MCF 10A (cell line): ENCODE measurements around the gene KCNC4. TPM values are rescaled to one million over a fixed set of nuclear protein-coding genes. Genes with fewer than 3 reads are reported as not detected.

Source experiments
- BruUV-seq: library from RNA; stranded (reverse); fragments of 400-500 nt; replicated peaks from 2 replicates; lab custom pipeline; 2021; lab: Mats Ljungman, UMichigan
- CTCF ChIA-PET: fragments of 300-600 bp; sonication (Branson Sonifier 250); formaldehyde crosslinking; extraction: SDS; loops from one replicate; lab custom pipeline; 2021; ENCODE audit warnings: antibody characterized with exemption, inconsistent platforms; lab: Yijun Ruan, JAX
- POLR2A ChIA-PET: fragments of 300-600, 350-650 bp; sonication (Branson Sonifier 250); formaldehyde crosslinking; extraction: SDS; loops from one replicate; lab custom pipeline; 2020; ENCODE audit warnings: antibody characterized with exemption, inconsistent platforms; lab: Yijun Ruan, JAX
- DNase-seq: peaks from one replicate; pipeline ENCODE4 v3.0.0-alpha.2; 2018; ENCODE audit not compliant: unreplicated experiment
- H3K27ac Mint-ChIP-seq: one replicate; pipeline ENCODE4 v1.8.0; 2022; ENCODE audit warnings: mild to moderate bottlenecking, low read depth, mixed read lengths; ENCODE audit not compliant: unreplicated experiment
- H3K27me3 Mint-ChIP-seq: one replicate; pipeline ENCODE4 v1.8.0; 2022; ENCODE audit warnings: mixed read lengths; ENCODE audit not compliant: insufficient read depth, unreplicated experiment
- H3K36me3 Mint-ChIP-seq: one replicate; pipeline ENCODE4 v1.8.0; 2022; ENCODE audit warnings: mild to moderate bottlenecking, moderate library complexity, mixed read lengths; ENCODE audit not compliant: insufficient read depth, unreplicated experiment
- H3K4me1 Mint-ChIP-seq: one replicate; pipeline ENCODE4 v1.8.0; 2022; ENCODE audit warnings: mixed read lengths; ENCODE audit not compliant: insufficient read depth, unreplicated experiment
- H3K4me3 Mint-ChIP-seq: one replicate; pipeline ENCODE4 v1.8.0; 2022; ENCODE audit warnings: mild to moderate bottlenecking, moderate library complexity, mixed read lengths; ENCODE audit not compliant: unreplicated experiment
- H3K9me3 Mint-ChIP-seq: one replicate; pipeline ENCODE4 v1.8.0; 2022; ENCODE audit warnings: mixed read lengths; ENCODE audit not compliant: unreplicated experiment
- CTCF ChIP-seq: fragments of 200-600 bp; IDR thresholded peaks from one replicate; pipeline ENCODE4 v1.8.0; 2022; ENCODE audit warnings: antibody characterized with exemption, mild to moderate bottlenecking; ENCODE audit not compliant: unreplicated experiment
- intact Hi-C: fragments of 100-400 bp; cut with micrococcal nuclease; formaldehyde crosslinking; loops from 2 replicates; pipeline ENCODE4 v1.14.1; 2022
- total RNA-seq: library from RNA; stranded (reverse); gene quantifications from 2 replicates; pipeline ENCODE4 v1.2.3, GENCODE V29; 2022

Gene KCNC4
- total RNA-seq, 1 experiment from 2014 or later = 1.3 TPM

GRCh38 chr1:110224240-110224995 lies 14.3 kb downstream of the KCNC4 start:
- Mint-ChIP-seq H3K9me3 (no peaks in the 10 kb centered on the region), H3K4me3 (no peak overlapping the region), H3K27ac (no peak overlapping the region), H3K4me1 (peaks cover 9% of the 10 kb centered on the region), H3K36me3 (no peaks in the 10 kb centered on the region), H3K27me3 (no peaks in the 10 kb centered on the region)
- no peak for TF ChIP-seq CTCF
- CTCF ChIA-PET = interaction anchor here (0.6 to 1.8 kb wide), 7 partner anchors 16 to 451 kb away, joined by 3 to 10 read pairs (median 6); no protein-coding TSS in a partner anchor
- DNase-seq = no peak
- POLR2A ChIA-PET = interaction anchor here (1.2 to 1.5 kb wide), 2 partner anchors 86 to 114 kb away, joined by 3 read pairs; no protein-coding TSS in a partner anchor
- BruUV-seq = no TSS peak
- intact Hi-C loops = no loop called here

GRCh38 chr1:110225212-110225611 lies 15.1 kb downstream of the KCNC4 start:
- no peak for TF ChIP-seq CTCF
- no peak for DNase-seq
- Mint-ChIP-seq H3K36me3 (no peaks in the 10 kb centered on the region), H3K4me1 (peaks cover 16% of the 10 kb centered on the region), H3K9me3 (no peaks in the 10 kb centered on the region), H3K27me3 (no peaks in the 10 kb centered on the region), H3K27ac (no peak overlapping the region), H3K4me3 (no peak overlapping the region)
- ChIA-PET POLR2A (interaction anchor here (1.2 to 1.5 kb wide), 2 partner anchors 85 to 113 kb away, joined by 3 read pairs; no protein-coding TSS in a partner anchor), CTCF (interaction anchor here (0.6 to 1.8 kb wide), 5 partner anchors 17 to 137 kb away, joined by 3 to 10 read pairs (median 8); no protein-coding TSS in a partner anchor)
- intact Hi-C loops = no loop called here
- BruUV-seq = no TSS peak

GRCh38 chr1:110225756-110226404 lies 15.8 kb downstream of the KCNC4 start:
- no TSS peak for BruUV-seq
- H3K27ac Mint-ChIP-seq = no peak overlapping the region
- H3K27me3 Mint-ChIP-seq = no peaks in the 10 kb centered on the region
- no peaks in the 10 kb centered on the region for H3K9me3 Mint-ChIP-seq
- TF ChIP-seq CTCF = no peak
- intact Hi-C loops = no loop called here
- CTCF ChIA-PET = interaction anchor here (0.6 to 0.8 kb wide), 2 partner anchors 18 to 21 kb away, joined by 3 read pairs; no protein-coding TSS in a partner anchor
- no peak overlapping the region for H3K4me3 Mint-ChIP-seq
- POLR2A ChIA-PET = no interaction called here
- H3K4me1 Mint-ChIP-seq = peaks cover 16% of the 10 kb centered on the region
- no peaks in the 10 kb centered on the region for H3K36me3 Mint-ChIP-seq
- no peak for DNase-seq

- no peaks in the 10 kb centered on the region for H3K9me3 Mint-ChIP-seq
- no peaks in the 10 kb centered on the region for H3K36me3 Mint-ChIP-seq
- CTCF ChIA-PET = interaction anchor here (0.6 to 2.3 kb wide), 10 partner anchors 20 to 329 kb away, joined by 3 to 11 read pairs (median 4); no protein-coding TSS in a partner anchor
- BruUV-seq = no TSS peak
- H3K27ac Mint-ChIP-seq = no peak overlapping the region
- H3K4me3 Mint-ChIP-seq = no peak overlapping the region
- POLR2A ChIA-PET = no interaction called here
- TF ChIP-seq CTCF = no peak
- no peaks in the 10 kb centered on the region for H3K27me3 Mint-ChIP-seq
- H3K4me1 Mint-ChIP-seq = peaks cover 16% of the 10 kb centered on the region
- intact Hi-C loops = no loop called here
- DNase-seq = no peak
Observed at GRCh38 chr1:110227774-110228173, 17.7 kb downstream of the KCNC4 start.
